ENCODE measurements around the gene PLCB4. TPM values are rescaled to one million over a fixed set of nuclear protein-coding genes. Genes with fewer than 3 reads are reported as not detected.

The PLCB4 gene
- total and polyA plus RNA-seq, 2 donors: 11.5 to 32.1 TPM

DNA sequence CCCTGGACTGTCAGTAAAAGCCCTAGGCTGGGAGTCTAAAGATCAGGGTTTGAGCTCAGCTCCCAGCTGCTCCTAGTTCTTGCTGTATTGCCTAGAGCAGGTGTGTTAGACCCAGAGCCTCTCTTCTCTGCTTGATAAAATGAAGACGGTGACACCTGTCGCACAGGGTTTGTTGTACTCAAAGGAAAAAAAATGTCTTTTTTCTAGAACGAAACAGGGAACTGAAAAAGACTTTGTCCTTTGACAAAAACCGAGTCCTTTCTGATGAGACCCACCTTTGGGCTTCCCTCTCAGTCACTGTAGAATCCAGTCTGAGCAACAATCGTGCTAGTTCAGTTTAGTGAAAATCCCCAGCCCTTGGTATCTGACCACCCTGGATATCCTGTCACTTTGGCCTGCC, 343.4 kb downstream of the PLCB4 start:
- 92% methylated on average over 5 of the region's 5 CpGs for WGBS
- Histone ChIP-seq H3K4me1 (ENCODE audit: insufficient read depth) (no peaks in the 10 kb centered on the region), H3K36me3 (ENCODE audit: insufficient read depth) (no peaks in the 10 kb centered on the region), H3K27ac (ENCODE audit: low read depth) (no peak overlapping the region), H3K4me3 (ENCODE audit: low read depth, low read length) (no peak overlapping the region)
- no peak for DNase-seq (ENCODE audit: extremely low spot score)

DNA sequence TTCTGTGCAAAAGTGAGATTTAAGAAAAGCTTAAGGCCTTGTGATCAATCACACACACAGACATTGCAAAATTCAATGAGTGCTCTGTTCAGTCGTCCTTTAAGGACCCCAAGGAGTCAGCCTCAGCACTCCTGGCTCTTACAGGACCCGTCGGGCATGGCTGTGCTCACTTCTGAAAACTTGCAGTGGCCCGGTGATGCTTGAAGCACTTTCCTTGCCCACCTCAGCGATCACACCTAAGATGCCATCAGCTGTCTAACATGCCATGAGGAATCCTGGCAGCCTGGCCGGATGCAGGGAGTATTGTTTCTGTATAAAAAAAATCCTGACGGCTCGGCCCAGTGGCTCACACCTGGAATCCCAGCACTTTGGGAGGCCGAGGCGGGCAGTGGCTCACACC, 344.1 kb downstream of the PLCB4 start:
- 95% methylated on average over 10 of the region's 10 CpGs for WGBS
- no peak for DNase-seq (ENCODE audit: extremely low spot score)
- Histone ChIP-seq H3K4me1 (ENCODE audit: insufficient read depth) (no peaks in the 10 kb centered on the region), H3K36me3 (ENCODE audit: insufficient read depth) (no peaks in the 10 kb centered on the region), H3K27ac (ENCODE audit: low read depth) (no peak overlapping the region), H3K4me3 (ENCODE audit: low read depth, low read length) (no peak overlapping the region)

DNA sequence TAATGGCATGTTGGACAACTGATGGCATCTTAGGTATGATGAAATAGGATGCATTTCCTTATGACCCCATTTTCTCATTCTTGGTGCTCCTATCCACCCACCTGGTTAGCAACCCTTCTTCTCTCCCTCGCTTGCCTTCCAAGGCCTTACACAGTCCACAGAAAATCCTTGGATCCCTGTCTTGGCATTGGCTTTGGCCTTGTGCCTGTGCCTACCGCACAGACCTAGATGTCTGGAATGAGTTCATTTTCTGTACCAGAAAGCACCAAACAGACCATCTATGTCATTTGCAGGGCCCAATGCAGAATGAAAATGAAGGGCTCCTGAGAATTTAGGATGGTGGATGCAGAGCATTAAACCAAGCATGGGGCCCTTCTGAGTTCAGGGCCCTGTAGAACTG, 346.5 kb downstream of the PLCB4 start:
- WGBS: 92% methylated on average over 2 of the region's 2 CpGs
- no peak overlapping the region for H3K27ac ChIP-seq (ENCODE audit: low read depth)
- no peak for DNase-seq (ENCODE audit: extremely low spot score)
- H3K36me3 ChIP-seq (ENCODE audit: insufficient read depth): no peaks in the 10 kb centered on the region
- H3K4me1 ChIP-seq (ENCODE audit: insufficient read depth): no peaks in the 10 kb centered on the region
- H3K4me3 ChIP-seq (ENCODE audit: low read depth, low read length): no peak overlapping the region

DNA sequence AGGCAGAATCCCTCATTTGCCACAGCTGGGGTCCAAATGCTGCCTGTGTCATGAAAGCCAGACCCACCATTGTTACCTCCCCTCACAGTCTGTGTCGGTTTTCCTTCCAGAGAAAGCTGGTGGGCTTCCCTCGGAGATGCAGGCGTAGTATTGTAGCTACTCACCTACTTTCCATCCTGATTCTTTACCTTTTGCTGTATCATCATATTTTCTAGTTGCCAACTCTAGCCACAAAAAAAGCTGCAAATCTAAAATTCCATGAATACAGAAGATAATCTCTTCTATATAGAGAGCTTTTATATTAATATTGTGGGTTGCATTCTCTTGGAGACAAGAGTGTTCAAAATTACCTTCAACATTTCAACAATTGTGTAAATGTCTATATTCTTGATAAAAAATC, 347.5 kb downstream of the PLCB4 start:
- no peaks in the 10 kb centered on the region for H3K4me1 ChIP-seq (ENCODE audit: insufficient read depth)
- H3K27ac ChIP-seq (ENCODE audit: low read depth): no peak overlapping the region
- DNase-seq (ENCODE audit: extremely low spot score): no peak
- peaks cover 2% of the 10 kb centered on the region for H3K36me3 ChIP-seq (ENCODE audit: insufficient read depth)
- WGBS: 92% methylated on average over 3 of the region's 3 CpGs
- no peak overlapping the region for H3K4me3 ChIP-seq (ENCODE audit: low read depth, low read length)

DNA sequence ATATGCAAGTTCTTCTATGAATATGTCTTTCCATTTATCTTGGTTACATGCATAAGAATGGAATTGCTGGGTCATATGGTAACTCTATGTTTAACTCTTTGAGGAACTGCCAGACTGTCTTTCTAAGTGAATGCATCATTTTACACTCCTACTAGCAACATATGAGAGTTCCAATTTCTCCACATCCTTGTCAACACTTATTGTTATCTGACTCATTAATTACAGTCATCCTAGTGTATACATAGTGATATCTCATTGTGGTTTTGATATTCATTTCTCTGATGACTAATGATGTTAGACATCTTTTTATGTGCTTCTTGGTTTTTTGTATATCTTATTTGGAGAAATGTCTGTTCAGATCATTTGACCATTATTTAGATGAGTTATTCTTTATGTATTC, 348.8 kb downstream of the PLCB4 start:
- no peak overlapping the region for H3K4me3 ChIP-seq (ENCODE audit: low read depth, low read length)
- H3K4me1 ChIP-seq (ENCODE audit: insufficient read depth): no peaks in the 10 kb centered on the region
- no peak for DNase-seq (ENCODE audit: extremely low spot score)
- H3K27ac ChIP-seq (ENCODE audit: low read depth): no peak overlapping the region
- peaks cover 2% of the 10 kb centered on the region for H3K36me3 ChIP-seq (ENCODE audit: insufficient read depth)

DNA sequence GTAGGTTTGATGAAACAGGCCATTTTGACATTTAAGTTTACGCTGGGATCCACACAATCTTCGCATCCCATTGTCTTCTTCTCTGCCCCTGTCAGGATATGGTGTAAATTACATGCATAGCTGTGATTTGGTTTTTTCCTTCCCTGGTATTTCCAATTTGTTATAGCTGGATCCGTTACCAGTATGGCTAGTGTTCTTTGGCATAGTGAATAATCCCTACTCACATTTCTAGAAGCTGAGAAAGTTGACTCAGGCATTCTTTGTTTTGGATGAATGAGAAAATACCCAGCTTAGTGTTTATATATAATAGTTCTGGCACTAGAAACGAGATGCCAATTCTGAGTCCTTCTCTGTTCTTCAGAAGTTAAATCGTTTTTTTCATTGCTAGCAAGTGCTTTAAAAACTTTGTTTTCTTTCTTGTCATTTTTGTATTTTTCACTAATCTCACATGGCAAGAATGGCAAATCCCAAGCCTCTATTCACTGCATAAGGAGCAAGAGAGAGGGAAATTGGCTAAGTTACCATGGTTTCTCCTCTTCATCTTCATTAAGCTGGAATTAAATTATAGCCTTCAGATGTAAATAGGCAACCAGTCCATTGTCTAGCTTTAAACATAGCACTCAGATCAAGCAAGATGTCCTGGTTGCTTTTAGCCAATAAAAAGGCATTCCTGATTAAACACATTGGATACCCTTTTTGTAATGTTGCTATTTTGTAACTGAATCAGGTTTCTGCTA, 353.6 kb downstream of the PLCB4 start:
- WGBS: 84% methylated on average over 5 of the region's 5 CpGs
- H3K4me3 ChIP-seq (ENCODE audit: low read depth, low read length): no peak overlapping the region
- peaks cover 5% of the 10 kb centered on the region for H3K36me3 ChIP-seq (ENCODE audit: insufficient read depth)
- DNase-seq (ENCODE audit: extremely low spot score): no peak
- no peak overlapping the region for H3K27ac ChIP-seq (ENCODE audit: low read depth)
- H3K4me1 ChIP-seq (ENCODE audit: insufficient read depth): no peaks in the 10 kb centered on the region

DNA sequence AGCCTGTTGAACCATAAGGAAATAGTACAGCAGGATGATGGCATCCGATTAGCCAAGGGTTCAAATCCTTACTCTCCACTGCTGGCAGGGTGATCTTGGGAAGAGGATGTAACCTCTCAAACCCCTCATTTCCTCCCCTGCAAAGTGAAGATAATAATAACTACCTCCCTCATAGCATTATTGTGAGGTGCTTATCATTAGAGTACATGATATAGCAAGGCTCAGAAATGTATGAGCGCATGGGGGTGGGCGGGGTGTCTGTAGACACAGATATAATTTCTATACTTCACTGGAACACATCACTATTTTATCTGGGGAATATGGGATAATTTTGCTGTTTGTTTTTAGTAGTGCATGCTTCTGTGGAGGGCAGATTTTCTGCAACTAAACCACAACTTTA, 355.7 kb downstream of the PLCB4 start:
- no peak overlapping the region for H3K27ac ChIP-seq (ENCODE audit: low read depth)
- 97% methylated on average over 3 of the region's 3 CpGs for WGBS
- H3K36me3 ChIP-seq (ENCODE audit: insufficient read depth): peaks cover 5% of the 10 kb centered on the region
- H3K4me1 ChIP-seq (ENCODE audit: insufficient read depth): no peaks in the 10 kb centered on the region
- DNase-seq (ENCODE audit: extremely low spot score): no peak
- H3K4me3 ChIP-seq (ENCODE audit: low read depth, low read length): no peak overlapping the region

DNA sequence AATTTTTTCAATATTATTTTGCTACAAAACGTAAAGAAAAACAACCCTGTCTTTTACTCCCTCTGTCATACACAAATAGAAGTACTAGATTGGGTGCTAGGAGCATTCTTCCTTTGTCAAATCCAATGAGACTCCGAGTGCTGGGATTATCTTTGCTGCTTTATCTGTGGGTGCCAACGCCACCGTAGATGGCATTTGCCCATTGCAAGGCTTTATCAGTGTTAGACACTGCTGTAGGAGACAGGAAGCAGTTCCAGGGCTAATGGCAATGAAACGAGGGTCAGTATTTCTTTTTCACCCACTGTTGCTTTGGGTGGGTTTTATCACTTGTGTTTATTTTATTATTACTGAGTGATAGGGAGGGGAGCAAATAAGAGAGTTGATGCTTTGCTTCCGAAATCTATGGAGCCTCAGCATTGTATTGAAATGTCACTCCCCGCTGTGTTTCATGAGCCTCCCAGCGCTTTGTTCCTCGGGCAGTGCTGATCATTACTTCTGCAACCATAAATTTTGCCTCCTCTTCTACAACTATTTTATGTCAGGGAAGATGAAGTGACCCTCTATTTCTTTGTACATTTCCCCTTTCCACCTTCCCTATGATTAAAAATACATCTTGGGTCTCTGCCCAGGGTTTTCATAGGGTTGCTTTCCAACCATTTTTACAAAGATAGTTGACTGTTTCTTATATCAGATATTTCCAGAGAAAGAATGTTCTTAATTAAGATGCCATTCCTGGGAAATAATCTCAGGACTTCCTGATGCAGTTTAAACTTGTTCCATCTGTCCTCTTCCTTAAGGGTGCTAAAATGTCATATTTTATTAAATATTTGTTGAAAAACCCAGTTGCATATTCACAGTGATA, 358.8 kb downstream of the PLCB4 start:
- no peak for DNase-seq (ENCODE audit: extremely low spot score)
- Histone ChIP-seq H3K36me3 (ENCODE audit: insufficient read depth) (peaks cover 3% of the 10 kb centered on the region), H3K27ac (ENCODE audit: low read depth) (no peak overlapping the region), H3K4me1 (ENCODE audit: insufficient read depth) (no peaks in the 10 kb centered on the region), H3K4me3 (ENCODE audit: low read depth, low read length) (no peak overlapping the region)
- 70% methylated on average over 9 of the region's 9 CpGs for WGBS

DNA sequence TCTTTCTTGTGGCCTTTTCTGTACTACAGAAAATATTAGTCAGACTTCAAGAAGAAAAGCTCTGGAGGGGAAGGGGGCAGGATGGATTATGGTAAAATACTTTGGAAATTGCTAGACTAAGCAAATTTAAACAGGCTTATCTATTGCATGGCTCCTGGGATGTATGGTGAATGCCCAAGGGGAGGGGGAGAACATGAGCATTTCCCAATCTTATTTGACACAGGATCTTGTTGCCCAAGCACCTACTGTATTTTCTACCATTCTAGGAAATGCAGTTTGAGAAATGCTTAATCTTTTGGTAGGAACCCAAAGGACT, 359.4 kb downstream of the PLCB4 start:
- no peak overlapping the region for H3K4me3 ChIP-seq (ENCODE audit: low read depth, low read length)

DNA sequence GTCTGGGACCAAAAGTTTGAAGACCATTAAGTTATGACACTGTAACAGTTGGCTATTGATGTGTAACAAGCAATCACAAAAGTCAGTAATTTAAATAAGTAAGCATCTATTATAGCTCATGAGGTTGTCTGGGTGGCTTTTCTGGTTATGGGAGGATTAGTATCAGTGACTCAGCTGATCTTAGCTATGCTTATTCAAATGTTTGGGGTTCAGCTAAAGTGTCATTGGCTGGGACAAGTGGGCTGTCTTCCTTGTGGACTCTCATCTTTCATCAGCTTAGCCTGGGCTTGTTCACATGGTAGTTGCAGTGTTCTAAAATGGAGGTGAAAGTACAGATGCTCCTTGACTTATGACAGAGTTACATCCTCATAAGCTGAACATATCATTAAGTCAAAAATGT, 370.9 kb downstream of the PLCB4 start:
- no peak for DNase-seq (ENCODE audit: extremely low spot score)
- Histone ChIP-seq H3K4me1 (ENCODE audit: insufficient read depth) (no peaks in the 10 kb centered on the region), H3K36me3 (ENCODE audit: insufficient read depth) (no peaks in the 10 kb centered on the region), H3K27ac (ENCODE audit: low read depth) (no peak overlapping the region), H3K4me3 (ENCODE audit: low read depth, low read length) (no peak overlapping the region)

More for the DNA sequence above, 359.4 kb downstream of the PLCB4 start:
- Histone ChIP-seq H3K27ac (ENCODE audit: low read depth) (no peak overlapping the region), H3K36me3 (ENCODE audit: insufficient read depth) (peaks cover 2% of the 10 kb centered on the region), H3K4me1 (ENCODE audit: insufficient read depth) (no peaks in the 10 kb centered on the region)
- DNase-seq (ENCODE audit: extremely low spot score): no peak

DNA sequence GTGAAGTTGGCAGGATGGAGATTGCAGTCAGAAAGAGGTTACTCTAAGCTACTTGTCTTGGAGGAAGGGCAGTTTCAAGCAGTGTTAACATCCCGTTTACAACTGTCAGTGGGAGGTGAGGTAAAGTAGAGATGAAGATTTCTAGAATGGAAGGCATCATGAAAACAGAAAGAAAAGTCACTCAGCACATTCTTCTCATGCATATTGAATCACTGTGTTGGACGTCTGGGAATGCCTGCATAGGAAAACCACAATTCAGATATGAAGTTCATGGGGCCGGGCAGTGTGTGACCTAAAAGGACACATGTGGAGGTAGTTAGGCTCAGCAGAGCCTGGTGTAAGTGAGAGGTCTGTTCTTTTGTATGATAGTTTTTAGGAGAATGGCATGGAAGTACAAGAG, 372.0 kb downstream of the PLCB4 start:
- 66% methylated on average over 3 of the region's 3 CpGs for WGBS
- H3K27ac ChIP-seq (ENCODE audit: low read depth): no peak overlapping the region
- no peak for DNase-seq (ENCODE audit: extremely low spot score)
- no peaks in the 10 kb centered on the region for H3K4me1 ChIP-seq (ENCODE audit: insufficient read depth)
- H3K4me3 ChIP-seq (ENCODE audit: low read depth, low read length): no peak overlapping the region
- H3K36me3 ChIP-seq (ENCODE audit: insufficient read depth): no peaks in the 10 kb centered on the region

DNA sequence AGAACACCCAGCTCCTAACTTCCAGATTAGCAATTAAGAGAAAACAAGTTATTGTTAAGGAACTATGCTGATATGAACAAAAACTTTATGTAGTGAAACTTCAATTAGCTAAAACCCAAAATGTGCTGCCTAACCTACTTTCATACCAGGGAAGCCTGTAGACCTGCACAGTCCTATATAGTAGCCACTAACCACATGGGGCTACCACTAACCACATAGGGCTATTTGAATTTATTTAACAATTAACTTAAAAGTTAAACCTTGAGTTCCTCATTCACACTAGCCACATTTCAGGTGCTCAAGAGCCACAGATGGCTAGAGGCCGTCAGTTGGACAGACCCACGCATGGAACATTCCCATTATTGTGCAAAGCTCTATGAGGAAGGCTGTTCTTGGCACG, 373.1 kb downstream of the PLCB4 start:
- Histone ChIP-seq H3K4me1 (ENCODE audit: insufficient read depth) (no peaks in the 10 kb centered on the region), H3K36me3 (ENCODE audit: insufficient read depth) (no peaks in the 10 kb centered on the region)
- WGBS: 92% methylated on average over 3 of the region's 3 CpGs

DNA sequence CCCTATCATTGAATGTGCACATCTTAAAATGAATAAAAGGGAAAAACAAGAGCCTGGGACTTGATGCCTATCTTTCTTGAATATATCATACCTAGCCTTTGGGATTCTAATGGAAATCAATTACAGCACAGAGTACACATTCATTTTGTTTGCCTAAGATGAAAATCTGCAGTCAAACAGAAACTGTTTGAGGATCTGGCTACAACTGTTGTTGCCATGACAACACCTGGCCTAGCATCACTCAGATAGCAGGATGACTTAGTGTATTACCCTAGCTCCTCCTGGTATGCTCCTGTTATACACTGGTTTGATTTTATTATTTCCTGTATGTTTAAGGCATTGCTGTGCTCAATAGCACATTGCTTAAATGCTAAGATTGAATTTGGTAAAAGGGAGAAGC, 374.0 kb downstream of the PLCB4 start:
- H3K36me3 ChIP-seq (ENCODE audit: insufficient read depth): no peaks in the 10 kb centered on the region
- H3K27ac ChIP-seq (ENCODE audit: low read depth): no peak overlapping the region
- H3K4me1 ChIP-seq (ENCODE audit: insufficient read depth): no peaks in the 10 kb centered on the region
- no peak overlapping the region for H3K4me3 ChIP-seq (ENCODE audit: low read depth, low read length)
- DNase-seq (ENCODE audit: extremely low spot score): peak; percentile 5

More for the DNA sequence above, 373.1 kb downstream of the PLCB4 start:
- Histone ChIP-seq H3K4me3 (ENCODE audit: low read depth, low read length) (no peak overlapping the region), H3K27ac (ENCODE audit: low read depth) (no peak overlapping the region)
- DNase-seq (ENCODE audit: extremely low spot score): no peak

DNA sequence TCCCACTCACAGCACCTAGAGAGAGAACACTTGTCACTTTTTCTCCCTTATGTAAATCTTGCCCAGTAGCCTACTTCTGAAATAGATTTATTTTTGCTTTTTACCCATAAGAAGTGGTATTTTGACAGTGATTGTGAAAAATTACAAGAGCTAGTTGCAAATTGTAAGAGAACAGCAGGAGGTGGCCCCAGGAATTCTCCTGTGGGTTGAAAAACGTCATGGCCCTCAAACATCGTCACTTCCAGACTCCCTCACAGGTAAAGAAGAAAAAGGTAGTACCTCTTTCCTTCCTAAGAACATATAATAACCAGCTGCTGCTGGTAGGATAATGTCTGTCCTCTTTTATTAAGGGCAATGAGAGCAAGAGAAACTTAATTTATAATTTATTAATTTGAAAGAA, 376.0 kb downstream of the PLCB4 start:
- no peaks in the 10 kb centered on the region for H3K36me3 ChIP-seq (ENCODE audit: insufficient read depth)
- WGBS: 37% methylated on average over 2 of the region's 2 CpGs
- H3K4me3 ChIP-seq (ENCODE audit: low read depth, low read length): no peak overlapping the region
- DNase-seq (ENCODE audit: extremely low spot score): no peak
- no peaks in the 10 kb centered on the region for H3K4me1 ChIP-seq (ENCODE audit: insufficient read depth)
- H3K27ac ChIP-seq (ENCODE audit: low read depth): no peak overlapping the region
